Occipital lobe (tissue), 2 donors: ENCODE data around the gene RNU1-3. TPM values are rescaled to one million over a fixed set of nuclear protein-coding genes. Genes with fewer than 3 reads are reported as not detected.
"Not testable (repeated sequence)": the region's sequence is repeated elsewhere in the genome, so short reads cannot be mapped to it uniquely, and the experiment has no call there.

Experiments
- DNase-seq: peaks from one replicate; lab custom pipeline; 2025; lab: John Stamatoyannopoulos, UW
- total RNA-seq: library from RNA; depleted of rRNA; stranded (reverse); fragments of >200 nt; gene quantifications from one replicate; pipeline ENCODE4 v1.2.3, GENCODE V29; 2014

The RNU1-3 gene
- total RNA-seq, 1 donor from 2014 or later: under 0.01 TPM

DNA sequence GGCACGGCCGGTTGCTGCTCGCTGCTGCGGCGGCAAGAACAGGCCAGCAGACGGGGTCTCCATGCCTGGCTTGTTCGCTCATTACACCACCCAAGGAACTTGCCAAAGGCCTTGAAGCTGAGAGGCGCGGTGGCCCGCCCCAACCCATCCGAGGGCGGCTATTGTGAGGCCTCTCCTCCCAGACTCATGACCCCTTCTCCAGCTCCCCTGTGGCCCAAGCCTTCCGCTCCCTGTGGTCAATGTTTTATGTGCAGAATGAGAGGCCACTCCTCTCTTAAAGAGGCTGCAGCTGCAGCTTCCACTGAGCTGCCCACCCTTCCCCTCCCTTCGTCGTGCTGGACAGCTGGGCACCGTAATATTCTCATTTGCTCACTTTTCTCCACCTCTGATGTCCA is 27.6 kb upstream of the RNU1-3 start:
- DNase-seq: not testable (repeated sequence)

DNA sequence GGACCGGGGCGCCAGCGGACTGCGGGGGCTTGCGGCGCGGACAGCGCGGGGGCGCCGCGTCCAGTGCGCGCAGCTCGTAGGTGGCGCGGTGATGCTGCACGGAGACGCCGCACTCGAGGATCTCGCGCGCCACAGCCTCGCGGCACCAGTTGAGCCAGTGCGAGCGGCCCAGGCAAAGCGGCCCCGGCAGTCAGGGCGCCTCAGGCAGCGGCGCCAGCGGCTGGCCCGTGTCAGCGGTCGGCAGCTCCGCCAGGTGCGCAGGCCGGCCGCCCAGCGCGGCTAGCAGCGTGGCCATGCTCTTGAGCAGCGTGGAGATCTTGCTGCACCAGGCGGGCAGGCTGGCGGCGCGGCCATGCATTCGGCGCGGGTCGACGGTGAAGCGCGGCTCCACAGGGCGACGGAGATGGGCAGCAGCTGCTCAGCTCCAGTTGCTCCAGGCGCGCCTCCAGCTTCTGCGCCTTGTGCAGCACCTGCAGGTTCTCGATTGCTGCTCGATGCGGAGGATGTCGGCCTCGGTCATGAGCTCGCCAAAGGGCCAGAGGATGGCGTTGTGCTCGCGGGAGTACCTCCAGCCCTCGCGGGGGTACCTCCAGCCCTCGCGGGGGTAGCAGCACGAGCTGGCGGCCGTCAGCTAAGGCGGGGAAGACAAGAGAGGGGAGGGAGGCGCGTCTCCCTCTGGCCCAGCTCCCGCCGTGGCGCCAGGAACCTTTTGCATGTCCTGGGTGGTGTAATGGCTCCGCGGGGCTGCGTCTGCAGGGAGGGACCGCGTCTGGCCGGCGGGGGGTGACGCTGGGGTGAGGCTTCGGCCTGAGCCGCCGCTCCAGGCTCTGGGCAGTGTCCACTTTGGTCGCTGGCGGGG is 26.9 kb upstream of the RNU1-3 start:
- DNase-seq: not testable (repeated sequence)

DNA sequence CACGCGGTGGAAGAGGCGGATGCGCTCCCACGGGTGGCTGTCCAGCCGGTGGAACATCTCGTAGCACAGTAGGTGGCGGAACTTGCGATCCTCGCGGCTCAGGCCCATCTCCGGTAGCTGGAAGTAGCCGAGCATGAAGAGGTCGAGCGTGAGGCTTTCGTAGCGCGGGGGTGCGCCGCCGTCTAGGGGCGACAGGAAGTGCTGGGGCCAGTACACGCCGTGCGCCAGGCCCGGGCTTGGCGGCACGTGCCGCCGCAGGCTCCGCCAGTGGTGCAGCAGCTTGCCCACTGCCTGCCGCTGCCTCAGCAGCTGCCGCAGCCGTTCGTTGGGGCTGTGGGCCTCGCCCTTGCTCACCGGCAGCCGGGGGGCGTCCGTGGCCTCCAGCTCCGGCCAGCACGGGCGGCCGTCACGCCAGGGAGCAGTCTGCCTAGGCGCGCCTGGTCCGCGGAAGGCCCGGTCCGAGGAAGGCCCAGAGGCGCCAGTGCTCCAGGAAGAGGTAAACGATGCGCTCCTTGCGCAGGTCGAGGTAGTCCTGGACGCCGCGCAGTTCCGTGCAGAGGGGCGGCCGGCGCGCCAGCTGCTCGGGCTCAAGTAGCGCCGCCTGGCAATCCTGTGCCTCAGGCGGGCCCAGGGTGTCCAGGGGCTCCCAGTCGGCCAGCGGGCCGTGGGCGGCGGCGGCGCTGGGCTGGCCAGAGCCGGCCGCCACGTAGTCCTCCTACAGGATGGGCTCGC is 26.1 kb upstream of the RNU1-3 start:
- DNase-seq: not testable (repeated sequence)

DNA sequence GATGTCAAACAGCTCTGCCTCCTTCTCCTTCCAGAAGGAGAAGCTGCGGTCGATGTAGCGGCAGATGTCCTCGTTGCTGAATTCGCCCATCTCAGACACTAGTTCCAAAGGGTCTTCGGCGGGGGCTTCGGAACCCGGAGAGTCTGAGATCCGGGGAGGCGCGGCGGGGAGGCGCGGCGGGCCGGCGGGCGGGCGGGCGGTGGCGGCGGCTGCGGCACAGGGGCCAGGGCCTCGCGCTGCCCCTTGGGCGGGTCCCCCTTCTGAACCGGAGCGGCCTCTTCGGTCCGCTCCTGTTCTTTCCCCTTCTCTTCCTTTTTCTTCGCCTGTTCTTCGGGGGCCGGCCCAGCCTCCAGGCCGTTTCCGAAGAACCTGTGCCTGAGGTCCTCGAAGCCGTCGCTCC is 25.5 kb upstream of the RNU1-3 start:
- DNase-seq: not testable (repeated sequence)

DNA sequence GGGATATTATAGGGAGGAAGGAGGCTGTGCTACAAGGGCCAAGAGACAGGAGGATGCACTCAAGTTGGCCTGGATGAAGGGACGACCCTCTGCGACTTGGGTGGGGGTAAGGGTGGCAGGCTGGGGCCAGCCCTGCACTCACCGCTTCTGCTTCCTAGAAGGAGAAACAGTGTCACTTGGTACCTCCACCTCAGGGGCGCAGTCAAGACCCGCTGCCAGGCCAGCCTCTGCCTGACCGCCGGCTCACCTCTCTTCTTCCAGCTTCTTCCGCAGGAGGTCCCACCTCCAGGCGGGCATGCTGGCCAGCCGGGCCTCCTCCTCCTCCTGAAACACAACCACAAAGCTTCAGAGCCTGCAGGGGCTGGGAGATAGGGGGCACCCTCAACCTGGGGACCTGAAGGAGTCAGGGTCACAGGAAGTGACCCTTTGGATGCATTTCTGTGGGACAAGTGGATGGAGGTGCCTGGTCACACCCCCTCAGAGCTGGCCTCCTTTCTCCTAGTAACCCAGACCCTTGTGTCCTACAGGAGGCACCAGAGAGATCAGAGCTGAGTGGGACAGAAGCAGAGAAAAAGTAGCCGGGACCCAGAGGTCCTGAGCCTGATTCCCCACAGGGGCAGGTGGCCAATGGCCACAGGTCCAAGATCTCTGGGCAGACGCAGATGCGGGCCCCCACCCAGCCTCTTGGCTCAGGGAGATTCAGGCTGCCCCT is 24.4 kb upstream of the RNU1-3 start:
- not testable (repeated sequence) for DNase-seq

DNA sequence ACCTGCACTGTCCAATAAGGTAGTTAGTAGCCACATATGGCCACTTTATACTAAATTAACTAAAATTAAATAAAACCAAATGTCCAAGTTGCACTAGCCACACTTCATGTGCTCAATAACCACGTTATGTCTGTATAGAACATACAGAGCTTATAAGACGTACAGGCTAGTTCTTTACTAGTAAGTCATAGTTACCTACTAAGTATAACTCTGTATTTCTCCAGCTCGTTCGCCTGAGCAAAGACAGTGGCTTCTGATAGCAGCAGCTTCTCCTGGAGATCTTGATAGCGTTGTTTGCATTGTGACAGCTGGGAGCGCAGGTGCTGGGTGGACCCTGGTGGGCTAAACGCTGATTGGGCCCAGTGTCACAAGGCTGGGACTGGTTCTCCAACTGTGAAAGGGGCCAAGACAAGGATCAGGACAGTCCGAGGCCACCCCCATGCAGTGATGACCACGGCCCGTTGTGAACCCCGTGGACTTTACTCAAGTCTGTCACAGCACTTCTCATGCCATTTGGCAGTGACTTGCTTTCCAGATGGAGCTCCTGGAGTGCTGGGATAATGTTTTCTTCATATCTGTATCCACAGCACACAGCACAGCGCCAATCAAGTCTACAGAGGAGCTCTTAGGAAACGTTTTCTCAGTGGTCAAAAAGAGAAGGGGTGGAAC is 20.5 kb upstream of the RNU1-3 start:
- not testable (repeated sequence) for DNase-seq

DNA sequence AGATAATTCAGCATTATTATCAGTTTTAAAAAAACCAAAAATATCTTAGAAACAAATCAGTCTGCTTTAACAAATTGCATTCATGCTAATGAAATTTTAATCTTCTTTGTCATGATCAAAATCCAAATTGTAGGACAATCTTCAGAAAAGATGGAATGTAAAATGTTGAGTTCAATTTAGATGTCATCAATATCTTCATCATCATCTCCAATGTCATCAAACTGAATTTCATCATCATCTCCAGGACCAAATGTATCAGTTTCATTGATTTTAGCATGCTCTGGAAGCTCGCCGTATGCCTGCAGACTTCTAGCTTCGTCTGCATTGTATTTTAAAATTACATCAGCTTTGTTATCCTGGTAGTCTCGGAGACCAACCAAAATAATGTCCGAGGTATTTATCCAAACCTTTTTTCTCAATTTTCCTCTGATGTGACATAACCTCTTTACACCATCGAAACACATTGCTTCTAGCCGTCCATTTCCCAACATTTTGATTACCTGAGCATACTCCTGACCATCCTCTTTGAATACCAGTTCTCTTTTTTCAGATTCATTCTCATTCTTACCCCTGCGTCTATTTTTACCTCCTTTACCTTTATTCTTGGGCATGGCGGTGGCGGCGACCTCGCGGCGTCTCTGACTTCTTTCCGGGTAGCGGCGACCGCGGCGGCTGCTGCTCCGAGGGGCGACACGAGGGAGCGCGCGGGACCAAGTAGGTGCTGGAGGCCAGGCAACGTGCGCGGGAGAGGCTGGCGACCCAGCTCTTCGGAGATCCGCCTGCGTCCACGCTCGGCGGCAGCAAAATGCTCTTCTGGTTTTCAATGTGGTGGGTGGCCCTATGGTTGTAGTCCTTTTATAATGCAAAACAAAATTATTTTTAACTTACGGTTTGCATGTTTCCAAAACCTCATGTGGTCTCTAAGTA is 19.0 kb upstream of the RNU1-3 start:
- not testable (repeated sequence) for DNase-seq

DNA sequence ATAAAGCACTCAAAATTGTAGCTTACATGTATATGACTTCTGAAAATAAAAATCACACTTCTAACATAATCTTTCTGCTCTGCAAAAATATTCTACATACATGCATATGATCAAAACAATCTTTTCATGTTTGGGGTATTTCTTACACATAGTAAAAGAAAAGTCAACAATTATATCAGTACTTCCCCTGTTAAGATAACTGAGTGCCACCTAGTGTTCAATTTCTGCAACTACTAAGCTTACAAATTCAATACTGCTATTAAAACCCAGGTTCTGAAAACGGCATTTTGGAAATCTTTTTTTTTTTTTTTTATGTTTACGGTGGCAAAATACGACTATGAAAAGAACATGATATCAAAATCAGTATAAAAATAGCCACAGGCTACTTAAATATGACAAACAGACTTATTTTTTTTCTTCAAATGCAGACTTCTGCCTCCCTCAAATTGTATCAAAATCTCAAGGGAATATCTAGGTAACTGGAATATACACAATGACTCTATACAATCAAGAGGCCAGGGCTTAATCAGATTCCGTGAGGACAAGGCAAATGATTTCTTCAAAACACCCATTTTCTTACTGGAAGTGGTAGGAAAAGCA is 18.1 kb upstream of the RNU1-3 start:
- not testable (repeated sequence) for DNase-seq

DNA sequence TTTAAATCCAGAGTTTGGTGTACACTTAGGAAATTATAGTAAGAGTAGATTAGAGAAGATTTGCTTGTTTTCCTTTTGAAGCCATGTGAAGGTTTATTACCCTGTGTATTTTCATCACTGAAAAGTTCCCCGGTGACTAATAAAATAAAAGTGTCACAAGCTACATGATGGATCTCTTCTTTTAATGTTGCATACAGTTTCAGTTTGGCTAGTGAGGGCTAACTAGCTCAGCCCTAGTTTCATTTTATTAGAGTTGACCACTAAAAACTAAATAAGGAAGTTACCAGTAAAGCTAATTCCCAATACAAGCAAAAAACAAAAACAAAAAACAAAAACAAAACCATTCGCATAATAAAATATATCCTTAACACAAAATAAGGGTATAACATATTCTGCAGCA is 17.4 kb upstream of the RNU1-3 start:
- DNase-seq: not testable (repeated sequence)

DNA sequence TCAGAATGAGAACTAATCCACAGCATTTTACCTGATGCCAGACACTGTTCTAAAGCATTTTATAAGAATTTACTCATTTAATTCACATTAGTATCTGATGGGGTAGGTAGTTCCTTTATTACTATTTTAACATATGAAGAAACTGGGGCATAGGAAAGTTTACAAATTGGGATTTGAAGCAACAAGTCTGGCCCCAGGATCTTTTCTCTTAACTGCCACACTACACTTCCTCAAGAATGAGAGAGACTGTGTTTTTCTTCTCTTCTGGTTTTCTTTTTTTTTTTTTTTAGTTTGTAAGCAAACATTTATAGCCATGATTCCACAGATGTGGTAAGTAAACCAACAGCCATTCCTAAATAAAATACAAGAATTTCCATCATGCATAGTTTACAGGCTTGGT is 16.1 kb upstream of the RNU1-3 start:
- not testable (repeated sequence) for DNase-seq

DNA sequence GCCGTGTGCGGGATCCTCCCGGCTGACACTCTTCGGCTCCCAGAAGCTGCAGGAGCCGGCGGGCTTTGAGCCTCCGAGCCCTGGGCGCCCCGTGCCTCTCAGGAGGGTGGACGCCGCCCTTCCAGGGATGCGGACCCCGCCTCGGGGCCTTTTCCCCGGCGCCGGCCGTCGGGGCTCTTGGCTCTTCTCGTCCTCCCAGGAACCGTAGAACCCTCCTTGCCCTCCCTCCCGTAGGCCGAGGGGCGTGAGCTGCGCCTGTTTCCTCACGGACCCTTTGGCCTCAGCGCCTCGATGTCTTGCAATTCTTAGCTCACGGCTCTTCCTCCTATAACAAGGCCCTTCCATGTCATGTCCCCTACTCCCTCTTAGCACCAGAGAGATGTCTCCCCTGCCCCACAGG is 13.6 kb upstream of the RNU1-3 start:
- DNase-seq: not testable (repeated sequence)

DNA sequence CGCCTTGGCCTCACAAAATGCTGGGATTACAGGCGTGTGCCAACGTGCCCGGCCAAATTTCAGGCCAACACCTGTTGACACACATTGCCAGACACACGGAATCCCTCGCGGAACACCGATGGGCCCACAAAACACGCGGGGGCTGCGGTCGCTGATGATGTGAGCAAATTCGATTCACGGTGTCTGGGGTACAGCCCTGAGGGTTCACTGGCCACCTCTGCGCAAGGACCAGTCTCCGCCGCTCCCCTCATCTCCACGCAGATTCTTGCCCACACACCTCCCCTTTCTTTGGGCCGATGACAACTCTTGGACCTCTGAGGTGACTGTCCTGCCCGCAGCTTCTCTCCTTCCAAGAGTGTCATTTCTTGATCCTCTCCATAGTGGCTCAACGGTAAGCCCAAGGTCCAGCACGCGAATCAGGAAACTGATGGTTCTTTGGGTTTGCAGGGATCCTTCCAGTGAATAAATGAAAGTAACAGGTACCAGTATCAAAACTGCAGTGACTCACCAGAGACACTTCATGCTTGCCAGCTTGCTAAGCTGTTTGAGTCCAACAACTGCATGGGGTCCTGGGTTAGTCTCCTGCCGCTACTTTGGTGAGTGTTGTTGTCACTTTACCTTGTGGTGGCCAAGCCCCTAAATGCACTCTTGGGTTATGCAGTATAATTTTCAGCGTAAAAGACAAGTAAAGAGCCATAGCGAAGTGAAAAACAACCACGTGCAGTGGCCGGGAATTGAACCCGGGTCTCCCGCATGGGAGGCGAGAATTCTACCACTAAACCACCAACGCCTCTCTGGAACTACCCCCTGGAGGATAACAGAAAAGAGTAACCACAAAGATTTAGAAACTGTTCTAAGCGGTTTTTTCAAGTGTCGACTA is 11.0 kb upstream of the RNU1-3 start:
- DNase-seq: no peak

DNA sequence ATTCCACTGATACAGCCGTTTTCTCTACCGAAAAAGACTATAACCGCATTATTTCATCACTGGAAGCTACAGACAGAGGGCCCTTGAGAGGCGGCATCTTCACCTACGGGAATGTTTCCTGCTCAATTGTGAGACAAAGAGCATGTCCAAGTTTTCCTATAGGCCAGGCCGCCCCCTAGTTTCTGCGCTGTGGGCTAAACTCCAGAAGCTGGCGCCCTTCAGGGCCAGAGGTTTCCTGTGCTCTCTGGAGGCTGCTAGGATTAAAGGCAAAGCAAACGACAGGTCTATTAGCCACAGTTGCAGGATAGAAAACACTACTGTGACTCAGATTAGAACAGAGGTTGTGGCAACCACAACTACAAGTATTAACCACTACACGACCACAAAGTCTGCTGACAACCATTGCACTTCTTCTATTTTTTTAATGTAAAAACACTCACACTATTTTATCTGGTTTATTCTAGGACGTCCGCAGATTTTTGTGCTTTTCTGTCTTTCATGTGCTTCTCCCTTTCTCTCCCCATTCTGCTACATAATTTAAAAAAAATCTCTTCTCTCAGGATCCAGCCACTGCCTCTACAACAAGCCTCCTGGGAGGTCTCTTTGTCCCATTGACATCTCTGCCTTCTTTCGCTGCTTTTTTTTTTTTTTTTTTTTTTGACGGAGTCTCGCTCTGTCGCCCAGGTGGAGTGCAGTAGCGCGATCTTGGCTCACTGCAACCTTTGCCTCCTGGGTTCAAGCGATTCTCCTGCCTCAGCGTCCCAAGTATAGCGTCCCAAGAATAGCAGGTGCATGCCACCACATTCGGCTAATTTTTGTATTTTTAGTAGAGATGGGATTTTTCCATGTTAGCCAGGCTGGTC is 10.1 kb upstream of the RNU1-3 start:
- DNase-seq: not testable (repeated sequence)

DNA sequence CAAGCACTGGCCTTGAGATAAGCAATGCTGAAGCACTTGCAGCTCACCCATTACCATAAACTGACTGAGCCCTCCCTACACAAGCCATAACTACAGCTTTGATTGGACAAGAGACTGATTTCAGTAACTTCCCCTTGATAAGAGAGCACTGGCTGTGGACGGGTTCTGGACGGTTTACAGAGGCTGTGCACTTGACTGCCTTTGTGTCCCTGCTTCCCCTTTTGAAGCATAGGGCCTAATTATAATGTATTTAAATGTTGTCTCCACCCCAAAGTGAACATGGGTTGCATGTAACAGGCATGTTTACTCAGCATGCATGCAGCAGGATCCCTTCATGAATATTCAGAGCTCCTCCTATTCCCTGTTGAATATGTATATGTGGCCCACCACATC is 8.4 kb upstream of the RNU1-3 start:
- not testable (repeated sequence) for DNase-seq

DNA sequence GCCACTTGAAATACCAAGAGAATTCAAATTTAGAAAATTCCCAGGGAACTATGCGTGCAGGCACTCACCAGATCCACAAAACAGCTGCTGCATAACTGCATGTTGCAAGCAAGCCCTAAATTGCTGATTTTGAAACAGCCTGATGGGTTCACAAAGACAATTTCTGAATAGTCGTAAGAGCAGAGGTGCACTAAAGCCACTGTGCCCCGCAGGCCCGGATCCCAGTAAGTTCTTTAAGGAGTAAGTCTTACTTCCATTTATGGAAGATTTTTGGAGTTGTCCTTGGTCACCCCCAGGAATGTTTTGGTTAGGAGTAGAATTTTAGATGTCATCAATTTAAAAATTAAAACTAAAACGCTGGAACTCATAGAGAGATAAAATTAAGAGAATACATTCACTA is 7.2 kb upstream of the RNU1-3 start:
- not testable (repeated sequence) for DNase-seq

DNA sequence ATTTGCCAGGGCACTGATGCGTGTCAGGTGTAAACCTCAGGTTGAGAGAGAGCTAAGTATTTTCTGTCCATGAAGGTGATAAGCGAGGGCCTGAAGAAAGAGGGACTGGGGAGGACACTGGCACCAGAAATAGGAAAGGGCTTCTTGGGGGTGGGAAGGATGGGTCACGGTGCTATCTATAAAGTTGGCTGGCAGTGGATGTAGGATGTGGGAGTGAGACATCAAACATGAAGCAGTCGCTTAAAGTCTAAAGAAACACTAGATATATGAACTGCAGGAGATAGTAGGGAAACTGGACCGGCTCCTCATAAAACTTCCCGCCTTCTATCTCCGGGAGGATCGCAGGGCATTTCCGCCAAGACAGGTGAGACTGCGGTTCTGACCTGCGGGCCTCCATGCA is 912 bp downstream of the RNU1-3 start:
- DNase-seq: not testable (repeated sequence)

DNA sequence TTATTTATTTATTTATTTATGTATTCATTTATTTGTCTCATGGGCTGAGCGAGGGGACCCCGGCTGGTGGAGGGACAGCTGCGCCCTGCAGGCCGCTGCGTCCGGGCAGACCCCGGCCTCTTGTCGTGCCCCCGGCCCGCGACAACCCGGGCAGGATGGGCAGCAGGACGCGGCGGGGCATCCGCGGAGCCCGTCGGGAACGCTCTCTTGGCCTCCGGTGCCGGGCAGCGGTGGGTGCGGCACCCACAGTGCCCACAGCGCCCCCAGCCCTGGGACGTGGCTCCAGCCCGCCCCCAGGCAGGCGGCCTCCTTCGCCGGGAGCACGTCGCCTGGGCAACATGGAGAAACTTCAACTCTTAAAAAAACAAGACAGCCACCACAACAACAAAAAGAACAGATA is 8.5 kb downstream of the RNU1-3 start:
- not testable (repeated sequence) for DNase-seq
